Gastrocnemius medialis (tissue), 4 donors: Measurements from ENCODE around the gene CLIP2.

Experiments
- POLR2A ChIP-seq, 2 donors: fragments of 450-650 bp; IDR thresholded peaks; one replicate each; pipeline ENCODE4 v1.6.1; 2017; ENCODE audit warnings: antibody characterized with exemption in 2 of 2, mild to moderate bottlenecking in 2 of 2, moderate library complexity in 2 of 2
- TF ChIP-seq, protein P1 (sequence below), 5 experiments: fragments of 450-650 bp in 3 of 5; fragments of 200-600 bp in 2 of 5; sonication (generic) in 2 of 5; IDR thresholded peaks in 4 of 5; conservative IDR thresholded peaks in 1 of 5; 1 replicate in 4 of 5; 2 replicates in 1 of 5; pipeline ENCODE4 v1.5.1; 2016 to 2019; ENCODE audit warnings: antibody characterized with exemption in 5 of 5, mild to moderate bottlenecking in 3 of 5, moderate library complexity in 3 of 5

DNA sequence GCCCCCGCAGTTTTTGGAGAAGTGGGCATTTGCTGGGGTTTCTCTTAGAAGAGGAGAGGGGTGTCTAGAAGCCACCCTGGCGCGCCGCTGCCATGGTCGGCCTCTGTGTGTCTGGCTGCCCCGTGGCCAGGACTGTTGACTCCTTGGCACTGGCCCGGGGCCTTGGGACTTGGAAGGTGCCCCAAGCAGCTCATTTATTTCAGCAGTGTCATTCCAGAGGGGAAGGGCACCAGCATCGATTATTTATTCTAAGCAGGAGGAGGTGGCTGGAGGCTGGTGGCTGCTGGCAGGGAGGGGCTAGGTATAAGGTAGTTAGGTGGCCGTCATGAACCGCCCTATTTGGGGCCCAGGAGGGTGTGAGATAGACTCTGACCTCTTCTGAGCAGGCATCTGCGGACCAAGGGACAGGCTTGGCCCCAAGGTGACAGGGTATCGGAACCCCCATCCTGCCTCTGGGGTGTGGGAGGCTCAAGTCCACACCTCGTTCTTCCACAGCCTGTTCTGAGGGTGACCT is 166.1 kb downstream of the CLIP2 start:
- peak; percentile 92 to 95 for TF ChIP-seq POLR2A (IDR thresholded peaks at IDR 0.05)
- TF ChIP-seq, protein P1, sequence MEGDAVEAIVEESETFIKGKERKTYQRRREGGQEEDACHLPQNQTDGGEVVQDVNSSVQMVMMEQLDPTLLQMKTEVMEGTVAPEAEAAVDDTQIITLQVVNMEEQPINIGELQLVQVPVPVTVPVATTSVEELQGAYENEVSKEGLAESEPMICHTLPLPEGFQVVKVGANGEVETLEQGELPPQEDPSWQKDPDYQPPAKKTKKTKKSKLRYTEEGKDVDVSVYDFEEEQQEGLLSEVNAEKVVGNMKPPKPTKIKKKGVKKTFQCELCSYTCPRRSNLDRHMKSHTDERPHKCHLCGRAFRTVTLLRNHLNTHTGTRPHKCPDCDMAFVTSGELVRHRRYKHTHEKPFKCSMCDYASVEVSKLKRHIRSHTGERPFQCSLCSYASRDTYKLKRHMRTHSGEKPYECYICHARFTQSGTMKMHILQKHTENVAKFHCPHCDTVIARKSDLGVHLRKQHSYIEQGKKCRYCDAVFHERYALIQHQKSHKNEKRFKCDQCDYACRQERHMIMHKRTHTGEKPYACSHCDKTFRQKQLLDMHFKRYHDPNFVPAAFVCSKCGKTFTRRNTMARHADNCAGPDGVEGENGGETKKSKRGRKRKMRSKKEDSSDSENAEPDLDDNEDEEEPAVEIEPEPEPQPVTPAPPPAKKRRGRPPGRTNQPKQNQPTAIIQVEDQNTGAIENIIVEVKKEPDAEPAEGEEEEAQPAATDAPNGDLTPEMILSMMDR (IDR thresholded peaks at IDR 0.05 in 4 of 5, conservative IDR thresholded peaks at IDR 0.05 in 1 of 5) = no peak
